GM12865 (cell line): ENCODE data around the gene MEGF11.

Experiments
- DNase-seq: peaks from one replicate; pipeline ENCODE4 v3.0.0; 2010; ENCODE audit warnings: low read depth
- H3K4me3 ChIP-seq: 2 replicates; pipeline ENCODE4 v1.5.1; 2011; ENCODE audit warnings: mild to moderate bottlenecking, low read depth, low read length, control low read depth
- TF ChIP-seq, protein P1 (sequence below): IDR thresholded peaks from 2 replicates; pipeline ENCODE4 v1.5.1; 2011; ENCODE audit warnings: low read length, control low read depth, low read depth, inconsistent platforms; ENCODE audit not compliant: insufficient read depth; ENCODE audit errors: missing control alignments

Gene MEGF11

DNA sequence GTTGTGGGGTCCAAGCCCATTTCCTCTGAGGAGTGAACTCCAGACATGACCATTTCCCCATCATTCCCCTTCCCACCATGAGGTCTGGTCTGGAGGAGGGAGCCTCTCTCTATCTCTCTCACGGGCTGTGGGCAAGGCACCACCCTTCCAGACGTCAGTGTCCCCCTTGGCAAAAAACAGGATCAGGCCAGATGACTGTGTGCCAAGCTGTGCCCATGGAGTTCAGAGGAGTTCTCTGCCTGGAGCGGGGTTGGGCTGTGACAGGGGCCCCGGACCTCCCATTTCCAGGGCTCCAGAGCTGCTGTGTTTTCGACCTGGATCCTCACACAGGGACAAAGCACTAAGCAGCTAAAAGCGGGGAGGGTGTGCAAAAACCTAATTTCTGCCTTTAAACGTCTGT is 259.8 kb downstream of the MEGF11 start:
- H3K4me3 ChIP-seq: no peak overlapping the region
- no peak for DNase-seq
- TF ChIP-seq, protein P1, sequence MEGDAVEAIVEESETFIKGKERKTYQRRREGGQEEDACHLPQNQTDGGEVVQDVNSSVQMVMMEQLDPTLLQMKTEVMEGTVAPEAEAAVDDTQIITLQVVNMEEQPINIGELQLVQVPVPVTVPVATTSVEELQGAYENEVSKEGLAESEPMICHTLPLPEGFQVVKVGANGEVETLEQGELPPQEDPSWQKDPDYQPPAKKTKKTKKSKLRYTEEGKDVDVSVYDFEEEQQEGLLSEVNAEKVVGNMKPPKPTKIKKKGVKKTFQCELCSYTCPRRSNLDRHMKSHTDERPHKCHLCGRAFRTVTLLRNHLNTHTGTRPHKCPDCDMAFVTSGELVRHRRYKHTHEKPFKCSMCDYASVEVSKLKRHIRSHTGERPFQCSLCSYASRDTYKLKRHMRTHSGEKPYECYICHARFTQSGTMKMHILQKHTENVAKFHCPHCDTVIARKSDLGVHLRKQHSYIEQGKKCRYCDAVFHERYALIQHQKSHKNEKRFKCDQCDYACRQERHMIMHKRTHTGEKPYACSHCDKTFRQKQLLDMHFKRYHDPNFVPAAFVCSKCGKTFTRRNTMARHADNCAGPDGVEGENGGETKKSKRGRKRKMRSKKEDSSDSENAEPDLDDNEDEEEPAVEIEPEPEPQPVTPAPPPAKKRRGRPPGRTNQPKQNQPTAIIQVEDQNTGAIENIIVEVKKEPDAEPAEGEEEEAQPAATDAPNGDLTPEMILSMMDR: no peak

DNA sequence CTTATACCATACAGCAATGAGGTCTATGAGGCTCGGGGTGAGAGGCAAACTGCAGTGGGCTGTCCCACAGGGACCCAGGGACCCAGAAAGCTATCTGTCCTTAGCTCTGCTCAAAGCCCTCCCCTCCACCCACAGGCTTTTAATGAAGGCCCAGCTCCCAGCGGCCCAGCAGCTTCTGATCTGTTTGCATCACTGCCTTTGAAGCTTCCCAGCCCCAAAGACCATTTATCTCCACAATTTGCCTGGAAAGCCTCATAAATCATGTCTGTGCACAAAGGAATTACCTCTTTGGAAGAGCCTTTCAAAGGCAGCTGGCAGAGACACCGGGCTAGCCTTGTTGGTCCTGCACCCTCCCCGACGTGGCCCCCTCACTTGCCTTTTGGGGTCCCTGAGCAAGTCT is 260.3 kb downstream of the MEGF11 start:
- H3K4me3 ChIP-seq: no peak overlapping the region
- no peak for DNase-seq
- TF ChIP-seq, protein P1: no peak

DNA sequence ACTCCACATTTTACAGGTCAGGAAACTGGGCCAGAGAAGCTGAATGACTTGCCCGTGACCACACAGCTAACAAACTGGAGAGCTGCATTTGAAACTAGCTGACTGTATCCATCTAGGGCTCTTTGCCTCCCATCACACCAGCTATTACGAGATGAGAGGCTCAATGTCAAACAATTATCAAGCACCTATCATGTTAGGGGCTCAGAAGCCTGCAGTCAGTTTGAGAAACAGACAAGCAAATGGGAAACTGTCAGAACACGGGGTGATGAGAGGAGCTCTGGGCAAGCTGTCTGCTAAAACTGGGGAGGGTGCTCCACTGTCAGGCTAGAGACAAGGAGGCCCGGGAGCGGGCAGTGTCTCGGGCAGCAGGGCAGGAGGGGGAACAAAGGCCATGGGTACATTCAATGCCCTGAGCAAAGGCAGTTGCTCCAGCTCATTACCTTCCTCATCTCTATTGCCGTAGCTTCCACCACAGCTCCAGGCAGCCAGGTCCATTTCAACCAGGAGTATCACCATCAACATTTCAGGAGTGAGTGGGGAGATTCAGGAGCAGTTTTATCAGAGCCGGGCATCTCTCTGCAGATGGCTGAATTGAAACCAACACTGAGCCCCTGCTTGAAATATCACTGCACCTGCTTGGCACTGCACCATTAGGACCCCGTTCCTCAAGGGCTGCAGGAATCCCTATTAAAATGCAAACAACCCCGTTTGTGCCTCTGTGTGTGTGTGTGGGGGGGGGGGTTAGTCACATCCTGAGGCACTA is 261.6 kb downstream of the MEGF11 start:
- TF ChIP-seq, protein P1: no peak
- DNase-seq: no peak
- no peak overlapping the region for H3K4me3 ChIP-seq

DNA sequence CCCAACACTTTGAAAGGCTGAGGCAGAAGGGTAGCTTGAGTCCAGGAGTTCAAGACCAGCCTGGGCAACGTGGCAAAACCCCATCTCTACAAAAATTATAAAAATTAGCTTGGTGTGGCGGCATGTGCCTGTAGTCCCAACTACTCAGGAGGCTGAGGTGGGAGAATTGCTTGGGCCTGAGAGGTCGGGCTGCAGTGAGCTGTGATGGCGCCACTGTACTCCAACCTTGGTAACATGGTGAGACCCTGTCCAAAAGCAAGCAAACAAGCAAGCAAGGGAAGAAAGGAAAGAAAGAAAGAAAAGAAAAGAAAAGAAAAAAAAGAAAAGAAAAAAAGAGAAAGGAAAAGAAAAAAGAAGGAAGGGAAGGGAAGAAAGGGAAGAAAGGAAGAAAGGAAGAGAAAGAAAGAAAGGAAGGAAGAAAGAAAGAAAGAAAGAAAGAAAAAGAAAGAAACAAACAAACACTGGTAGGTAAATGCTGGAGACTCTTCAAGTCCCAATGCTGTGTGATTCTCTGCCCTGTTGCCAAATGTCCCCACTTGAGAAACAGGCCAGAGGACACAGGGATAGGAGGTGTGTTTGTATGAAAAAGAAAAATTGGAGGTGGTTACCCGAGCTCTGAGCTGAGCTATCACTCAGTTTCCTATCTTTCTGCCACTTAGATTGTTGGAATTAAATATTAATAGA is 263.1 kb downstream of the MEGF11 start:
- DNase-seq: no peak
- TF ChIP-seq, protein P1: no peak
- H3K4me3 ChIP-seq: no peak overlapping the region

GRCh38 chr15:65987100-65987499 is 266.4 kb downstream of the MEGF11 start:
- H3K4me3 ChIP-seq: no peak overlapping the region
- DNase-seq: no peak
- TF ChIP-seq, protein P1: no peak

GRCh38 chr15:65986416-65986815 is 267.1 kb downstream of the MEGF11 start:
- TF ChIP-seq, protein P1: no peak
- H3K4me3 ChIP-seq: no peak overlapping the region
- no peak for DNase-seq
